HuH-7.5 (cell line): ENCODE data around the gene OR1E2.
"Not testable (repeated sequence)": the region's sequence is repeated elsewhere in the genome, so short reads cannot be mapped to it uniquely, and the experiment has no call there.

Experiments used
- DNase-seq: peaks from one replicate; pipeline ENCODE4 v3.0.0; 2011; ENCODE audit warnings: low spot score

The OR1E2 gene

DNA sequence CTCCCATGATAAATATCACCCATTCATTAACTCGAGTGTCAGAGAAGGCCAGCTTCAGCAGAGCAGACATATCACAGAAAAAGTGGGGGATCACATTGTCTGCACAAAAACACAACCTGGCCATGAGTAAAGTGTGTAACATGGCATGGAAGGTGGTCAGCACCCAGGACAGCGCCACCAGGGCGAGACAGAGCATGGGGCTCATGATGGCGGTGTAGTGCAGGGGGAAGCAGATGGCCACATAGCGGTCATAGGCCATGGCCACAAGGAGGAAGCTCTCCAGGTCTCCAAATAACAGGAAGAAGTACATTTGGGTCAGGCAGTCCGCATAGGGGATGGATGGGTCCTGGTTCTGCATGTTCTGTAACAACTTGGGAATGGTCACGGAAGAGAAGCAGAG is 35.8 kb downstream of the OR1E2 start:
- not testable (repeated sequence) for DNase-seq

DNA sequence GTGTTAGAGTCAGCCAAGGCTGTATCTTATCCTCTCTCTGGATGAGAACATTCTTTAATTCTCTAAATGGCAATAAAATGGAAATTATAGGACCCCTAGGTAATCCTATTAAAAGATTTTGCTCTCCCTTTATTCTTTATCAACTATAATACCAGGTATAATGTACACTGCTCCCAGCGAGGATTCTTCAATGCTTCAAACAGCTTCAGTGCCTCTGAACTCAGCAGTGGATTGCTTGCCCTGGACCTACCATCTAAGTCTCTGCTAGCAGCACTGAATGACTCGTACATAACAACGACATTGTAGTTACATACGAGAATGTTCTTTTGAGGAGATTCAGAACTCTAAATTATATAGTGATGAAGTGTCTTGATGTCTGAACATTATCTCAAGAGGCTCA is 43.9 kb downstream of the OR1E2 start:
- no peak for DNase-seq

DNA sequence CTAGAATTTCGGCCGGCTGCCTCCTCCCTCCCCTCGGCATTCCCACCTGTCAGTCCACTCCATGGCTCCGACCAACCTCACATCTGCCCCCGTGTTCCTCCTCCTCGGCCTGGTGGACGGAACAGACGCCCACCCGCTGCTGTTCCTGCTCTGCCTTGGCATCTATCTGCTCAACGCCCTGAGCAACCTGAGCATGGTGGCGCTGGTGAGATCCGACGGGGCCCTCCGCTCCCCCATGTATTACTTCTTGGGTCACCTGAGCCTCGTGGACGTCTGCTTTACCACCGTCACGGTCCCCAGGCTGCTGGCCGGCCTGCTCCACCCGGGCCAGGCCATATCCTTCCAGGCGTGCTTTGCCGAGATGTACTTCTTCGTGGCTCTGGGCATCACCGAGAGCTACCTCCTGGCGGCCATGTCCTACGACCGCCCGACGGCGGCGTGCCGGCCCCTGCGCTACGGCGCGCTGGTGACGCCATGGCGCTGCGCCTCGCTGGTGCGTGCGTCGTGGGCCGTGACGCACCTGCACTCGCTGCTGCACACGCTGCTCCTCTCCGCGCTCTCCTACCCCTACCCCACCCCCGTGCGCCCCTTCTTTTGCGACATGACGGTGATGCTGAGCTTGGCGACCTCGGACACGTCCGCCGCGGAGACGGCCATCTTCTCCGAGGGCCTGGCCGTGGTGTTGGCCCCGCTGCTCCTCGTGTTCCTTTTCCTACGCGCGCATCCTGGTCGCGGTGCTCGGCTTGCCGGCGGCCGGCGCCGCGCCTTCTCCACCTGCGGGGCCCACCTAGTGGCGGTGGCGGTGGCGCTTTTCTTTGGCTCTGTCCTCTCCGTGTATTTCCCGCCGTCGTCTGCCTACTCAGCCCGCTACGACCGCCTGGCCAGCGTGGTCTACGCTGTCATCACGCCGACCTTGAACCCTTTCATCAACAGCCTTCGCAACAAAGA is 47.5 kb downstream of the OR1E2 start, which contains the start of gene OR3A2:
Gene OR3A2, minus strand, starts transcription at position 440 of the 948 bp plus-strand sequence.
- no peak for DNase-seq
